A549 (cell line): Measurements from ENCODE around the gene KCNIP4. TPM values are rescaled to one million over a fixed set of nuclear protein-coding genes. Genes with fewer than 3 reads are reported as not detected.

ENCODE experiments used
- ATAC-seq, 2 experiments: fragments of 200-7000 bp in 1 of 2; fragments of >200 bp in 1 of 2; cut with Nextera tagmentation in 1 of 2; cut with Tn5 transposase in 1 of 2; 3 replicates each; pipeline versions ENCODE4 v1.8.0 to v1.9.1; 2018 to 2020; ENCODE audit warnings: mild to moderate bottlenecking in 1 of 2, moderate library complexity in 1 of 2
- CTCF ChIA-PET: fragments of 300-600 bp; sonication (Branson Sonifier 250); formaldehyde crosslinking; extraction: SDS; loops from one replicate; lab custom pipeline; 2021; ENCODE audit warnings: antibody characterized with exemption, inconsistent platforms; lab: Yijun Ruan, JAX
- POLR2A ChIA-PET: fragments of 350-600 bp; formaldehyde crosslinking; extraction: SDS; loops from one replicate; lab custom pipeline; 2021; ENCODE audit warnings: antibody characterized with exemption, inconsistent platforms; lab: Yijun Ruan, JAX
- DNase-seq, 2 experiments: peaks; one replicate each; pipeline versions ENCODE4 v3.0.0 to v3.0.0-alpha.2; 2011 to 2016; ENCODE audit warnings: low read depth in 1 of 2, low spot score in 1 of 2
- FAIRE-seq: peaks from 2 replicates; lab custom pipeline; 2011; peaks lifted over from hg19 to GRCh38; lab: Jason Lieb, UNC
- H3K27ac ChIP-seq, 2 experiments: fragments of >200 bp; sonication (Bioruptor Twin); formaldehyde crosslinking; 3 replicates each; pipeline ENCODE4 v1.5.1; 2016 to 2017
- H3K4me1 ChIP-seq: fragments of >200 bp; sonication (Bioruptor Twin); formaldehyde crosslinking; 3 replicates; pipeline ENCODE4 v1.6.1; 2016
- H3K4me2 ChIP-seq: fragments of >200 bp; sonication (Bioruptor Twin); formaldehyde crosslinking; 3 replicates; pipeline ENCODE4 v1.6.1; 2016
- H3K4me3 ChIP-seq: fragments of >200 bp; sonication (Bioruptor Twin); formaldehyde crosslinking; 3 replicates; pipeline ENCODE4 v1.5.1; 2016
- H3K9me3 ChIP-seq: fragments of >200 bp; sonication (Bioruptor Twin); formaldehyde crosslinking; 3 replicates; pipeline ENCODE4 v1.6.1; 2016
- CBX8 ChIP-seq: fragments of 200-600 bp; sonication (generic); IDR thresholded peaks from 2 replicates; pipeline ENCODE4 v1.6.1; 2016
- CHD2 ChIP-seq: fragments of 150-350 bp; IDR thresholded peaks from 2 replicates; pipeline ENCODE4 v1.6.1; 2014; ENCODE audit warnings: low read length; ENCODE audit not compliant: partially characterized antibody
- CHD4 ChIP-seq: fragments of 200-600 bp; sonication (generic); IDR thresholded peaks from 2 replicates; pipeline ENCODE4 v1.6.1; 2016; ENCODE audit warnings: antibody characterized with exemption, mild to moderate bottlenecking, borderline replicate concordance
- CTCF ChIP-seq: fragments of >200 bp; sonication (Bioruptor Twin); formaldehyde crosslinking; IDR thresholded peaks from 3 replicates; pipeline ENCODE4 v1.5.1; 2016
- E2F6 ChIP-seq: IDR thresholded peaks from 2 replicates; pipeline ENCODE4 v1.6.1; 2012; ENCODE audit warnings: low read depth, borderline replicate concordance
- FOXS1 ChIP-seq: fragments of 250-450 bp; sonication (Bioruptor Pico); IDR thresholded peaks from 2 replicates; pipeline ENCODE4 v1.5.0; 2020; ENCODE audit warnings: mild to moderate bottlenecking, moderate library complexity
- HDAC2 ChIP-seq: fragments of 200-600 bp; sonication (generic); IDR thresholded peaks from 2 replicates; pipeline ENCODE4 v1.6.1; 2016
- HES2 ChIP-seq: fragments of >200 bp; sonication (Bioruptor Twin); formaldehyde crosslinking; IDR thresholded peaks from 2 replicates; pipeline ENCODE4 v1.6.1; 2016
- HMGXB4 ChIP-seq: fragments of 250-450 bp; sonication (Bioruptor Pico); IDR thresholded peaks from 2 replicates; pipeline ENCODE4 v1.5.0; 2021; ENCODE audit warnings: mild to moderate bottlenecking, moderate library complexity, borderline replicate concordance
- HOXA7 ChIP-seq: fragments of 250-450 bp; sonication (Bioruptor Pico); IDR thresholded peaks from 2 replicates; pipeline ENCODE4 v1.5.0; 2020; ENCODE audit warnings: mild to moderate bottlenecking, moderate library complexity
- JUNB ChIP-seq: fragments of >200 bp; sonication (Bioruptor Twin); formaldehyde crosslinking; IDR thresholded peaks from 2 replicates; pipeline ENCODE4 v1.6.1; 2016
- KDM5A ChIP-seq: fragments of 200-600 bp; sonication (generic); IDR thresholded peaks from 2 replicates; pipeline ENCODE4 v1.6.1; 2016; ENCODE audit warnings: antibody characterized with exemption, mild to moderate bottlenecking
- MAFK ChIP-seq: fragments of 450-650 bp; IDR thresholded peaks from 2 replicates; pipeline ENCODE4 v1.6.1; 2014; ENCODE audit not compliant: partially characterized antibody
- NFE2L2 ChIP-seq: fragments of 150-350 bp; conservative IDR thresholded peaks from 2 replicates; pipeline ENCODE4 v1.6.1; 2014; ENCODE audit warnings: low read length
- POLR2A ChIP-seq: IDR thresholded peaks from 2 replicates; pipeline ENCODE4 v1.6.1; 2012; ENCODE audit warnings: mild to moderate bottlenecking, low read length
- RAD21 ChIP-seq, 2 experiments: fragments of >200 bp in 1 of 2; sonication (Bioruptor Twin) in 1 of 2; formaldehyde crosslinking in 1 of 2; IDR thresholded peaks in 1 of 2; conservative IDR thresholded peaks in 1 of 2; 2 replicates in 1 of 2; 3 replicates in 1 of 2; pipeline ENCODE4 v1.6.1; 2012 to 2018; ENCODE audit warnings: inconsistent platforms in 1 of 2
- TFCP2L1 ChIP-seq: fragments of 250-450 bp; sonication (Bioruptor Pico); IDR thresholded peaks from 2 replicates; pipeline ENCODE4 v1.5.0; 2021; ENCODE audit warnings: mild to moderate bottlenecking
- TP53 ChIP-seq: fragments of 250-450 bp; sonication (Bioruptor Pico); IDR thresholded peaks from 2 replicates; pipeline ENCODE4 v1.5.0; 2021; ENCODE audit warnings: mild to moderate bottlenecking, moderate library complexity
- ZC3H11A ChIP-seq: fragments of 450-650 bp; IDR thresholded peaks from 2 replicates; pipeline ENCODE4 v1.6.1; 2014; ENCODE audit warnings: antibody characterized with exemption, mild to moderate bottlenecking
- ZFP36 ChIP-seq: fragments of 450-650 bp; IDR thresholded peaks from 2 replicates; pipeline ENCODE4 v1.6.1; 2014; ENCODE audit warnings: borderline replicate concordance; ENCODE audit not compliant: partially characterized antibody
- ZNF302 ChIP-seq: fragments of 250-450 bp; sonication (Bioruptor Pico); IDR thresholded peaks from 2 replicates; pipeline ENCODE4 v1.9.0; 2021; ENCODE audit warnings: inconsistent platforms, mild to moderate bottlenecking, moderate library complexity
- whole genome bisulfite sequencing: methylation state at CpG from one replicate; pipeline ENCODE4 v1.1.6; 2017; ENCODE audit errors: missing lambda C conversion rate; 5-methylcytosine and 5-hydroxymethylcytosine counted together
- polyA plus RNA-seq, 4 experiments: library from polyadenylated mRNA; depleted of rRNA in 3 of 4; stranded (reverse); fragments of >200 nt; fragmentation: RNase III in 1 of 4; extraction: RNeasy Plus Mini Kit Qiagen cat#74134 plus additional on column Dnase treatment in 1 of 4; gene quantifications; 2 replicates in 3 of 4; 3 replicates in 1 of 4; pipeline ENCODE4 v1.2.3, GENCODE V29; 2011 to 2017

KCNIP4 gene
- polyA plus RNA-seq, 2 of the 4 experiments (the other 2 are of a cell fraction), result not detected

GRCh38 chr4:21136051-21136630 lies 812.4 kb downstream of the KCNIP4 start:
- Histone ChIP-seq H3K4me2 (no peak overlapping the region), H3K4me3 (no peak overlapping the region), H3K4me1 (no peaks in the 10 kb centered on the region), H3K9me3 (no peaks in the 10 kb centered on the region), H3K27ac (no peak overlapping the region)
- ATAC-seq, result no peak
- TF ChIP-seq CTCF (no peak), HMGXB4 (no peak), ZNF302 (CRISPR knock-in tag) (no peak), ZFP36 (no peak), TP53 (CRISPR knock-in tag) (no peak)
- 34% methylated on average over 5 of the region's 5 CpGs for WGBS
- POLR2A ChIA-PET, result no interaction called here
- DNase-seq, result no peak
- no peak for FAIRE-seq
- CTCF ChIA-PET, result no interaction called here

- ATAC-seq (no peak), DNase-seq (peak in 1 of 2 experiments; percentile 1), FAIRE-seq (no peak)
- no peak overlapping the region for H3K4me3 ChIP-seq
- H3K4me1 ChIP-seq, result no peaks in the 10 kb centered on the region
- no peak overlapping the region for H3K4me2 ChIP-seq
- no peaks in the 10 kb centered on the region for H3K9me3 ChIP-seq
- CTCF ChIA-PET, result interaction anchor here (1.3 kb wide), 1 partner anchor 39 kb away, joined by 3 read pairs; no protein-coding TSS in a partner anchor
- no peak overlapping the region for H3K27ac ChIP-seq
- 46% methylated on average over 2 of the region's 2 CpGs for WGBS
- POLR2A ChIA-PET, result no interaction called here
- TF ChIP-seq RAD21 (conservative IDR thresholded peaks at IDR 0.05 in 1 of 2, IDR thresholded peaks at IDR 0.05 in 1 of 2), result peak in 1 of 2 experiments; percentile 19; a peak in 1 of 5 replicates
- TF ChIP-seq KDM5A, result no peak
Observed at GRCh38 chr4:21134994-21135393, 813.6 kb downstream of the KCNIP4 start.

- ATAC-seq, result no peak
- no peak for FAIRE-seq
- Histone ChIP-seq H3K4me2 (no peak overlapping the region), H3K27ac (no peak overlapping the region), H3K4me3 (no peak overlapping the region), H3K4me1 (no peaks in the 10 kb centered on the region), H3K9me3 (no peaks in the 10 kb centered on the region)
- ChIA-PET POLR2A (no interaction called here), CTCF (no interaction called here)
- TF ChIP-seq HDAC2 (no peak), NFE2L2 (0 out of 2 replicates have a peak, but pooled peaks have one; percentile 26), MAFK (peak; percentile 41), E2F6 (no peak)
- DNase-seq, result no peak
Observed at GRCh38 chr4:21130606-21131005, 818.0 kb downstream of the KCNIP4 start.

GRCh38 chr4:21126014-21126512 lies 822.5 kb downstream of the KCNIP4 start:
- CTCF ChIA-PET, result no interaction called here
- ATAC-seq (no peak), DNase-seq (no peak), FAIRE-seq (no peak)
- Histone ChIP-seq H3K9me3 (no peaks in the 10 kb centered on the region), H3K27ac (no peak overlapping the region), H3K4me3 (no peak overlapping the region), H3K4me1 (no peaks in the 10 kb centered on the region), H3K4me2 (no peak overlapping the region)
- POLR2A ChIA-PET, result interaction anchor here (0.6 kb wide), 1 partner anchor 87 kb away, joined by 3 read pairs; no protein-coding TSS in a partner anchor
- 4% methylated on average over 3 of the region's 3 CpGs for WGBS
- no peak for TF ChIP-seq HES2
- no peak for TF ChIP-seq FOXS1 (CRISPR knock-in tag)
- TF ChIP-seq CHD4, result no peak
- no peak for TF ChIP-seq POLR2A
- TF ChIP-seq TFCP2L1 (CRISPR knock-in tag), result no peak
- TF ChIP-seq ZFP36, result no peak
- TF ChIP-seq CHD2, result no peak
- no peak for TF ChIP-seq NFE2L2
- no peak for TF ChIP-seq ZC3H11A
- no peak for TF ChIP-seq JUNB
- TF ChIP-seq HOXA7 (CRISPR knock-in tag), result no peak
- TF ChIP-seq HMGXB4, result no peak
- no peak for TF ChIP-seq CBX8
- no peak for TF ChIP-seq CTCF
